Stimulated activated naive CD8-positive, alpha-beta T cell treated with anti-CD3 and anti-CD28 coated beads, Interleukin-15, Interleukin-2, amounts not matched to agents 100 U/mL and 50 U/mL, for 24 hours (primary cell): ENCODE results near the gene RPS21.
"Not testable (repeated sequence)": the region's sequence is repeated elsewhere in the genome, so short reads cannot be mapped to it uniquely, and the experiment has no call there.

Source experiments
- ATAC-seq: fragments of 150-1000 bp; cut with Tn5 transposase; one replicate; pipeline ENCODE4 v1.10.0; 2021
- DNase-seq: peaks from one replicate; pipeline ENCODE4 v3.0.0; 2021

Gene RPS21

DNA sequence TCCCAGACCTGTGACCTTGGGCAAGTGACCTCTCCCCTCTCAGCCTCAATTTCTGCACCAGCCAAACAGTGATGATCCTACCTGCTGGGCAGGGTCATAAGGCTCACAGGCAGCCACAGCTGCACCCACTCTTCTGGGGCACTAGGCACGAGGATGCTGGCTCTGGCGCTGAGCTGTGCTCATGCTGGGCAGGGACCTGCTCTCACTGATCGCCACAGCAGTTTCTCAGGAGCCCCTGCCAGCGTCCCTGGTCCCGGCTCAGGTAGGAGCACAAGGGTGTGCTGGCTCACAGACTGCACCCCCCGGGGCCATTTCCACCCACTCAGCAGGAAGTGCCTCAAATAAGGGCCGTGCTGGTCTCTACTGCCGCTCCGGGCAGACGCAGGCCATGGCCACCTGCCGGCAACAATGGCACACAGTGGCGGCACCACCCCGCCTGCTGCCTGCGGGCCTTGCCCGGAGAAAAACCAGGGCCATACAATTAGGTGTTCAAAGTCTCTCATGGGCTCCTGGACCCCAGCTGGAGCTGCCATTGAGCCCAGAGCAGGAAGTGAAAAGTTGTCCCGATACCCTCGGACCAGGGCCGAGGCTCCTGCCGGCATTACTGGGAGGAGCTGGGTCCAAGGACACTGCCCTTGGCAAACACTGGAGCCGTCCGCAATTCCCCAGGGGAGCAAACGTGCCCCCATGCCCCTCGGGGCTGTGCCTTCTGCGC, 24.7 kb downstream of the RPS21 start:
- DNase-seq (no peak), ATAC-seq (no peak)

- ATAC-seq = no peak
- DNase-seq = no peak
Measured at GRCh38 chr20:62412194-62413024, 25.5 kb downstream of the RPS21 start.

GRCh38 chr20:62413025-62413570, 26.2 kb downstream of the RPS21 start:
- ATAC-seq (no peak), DNase-seq (no peak)

DNA sequence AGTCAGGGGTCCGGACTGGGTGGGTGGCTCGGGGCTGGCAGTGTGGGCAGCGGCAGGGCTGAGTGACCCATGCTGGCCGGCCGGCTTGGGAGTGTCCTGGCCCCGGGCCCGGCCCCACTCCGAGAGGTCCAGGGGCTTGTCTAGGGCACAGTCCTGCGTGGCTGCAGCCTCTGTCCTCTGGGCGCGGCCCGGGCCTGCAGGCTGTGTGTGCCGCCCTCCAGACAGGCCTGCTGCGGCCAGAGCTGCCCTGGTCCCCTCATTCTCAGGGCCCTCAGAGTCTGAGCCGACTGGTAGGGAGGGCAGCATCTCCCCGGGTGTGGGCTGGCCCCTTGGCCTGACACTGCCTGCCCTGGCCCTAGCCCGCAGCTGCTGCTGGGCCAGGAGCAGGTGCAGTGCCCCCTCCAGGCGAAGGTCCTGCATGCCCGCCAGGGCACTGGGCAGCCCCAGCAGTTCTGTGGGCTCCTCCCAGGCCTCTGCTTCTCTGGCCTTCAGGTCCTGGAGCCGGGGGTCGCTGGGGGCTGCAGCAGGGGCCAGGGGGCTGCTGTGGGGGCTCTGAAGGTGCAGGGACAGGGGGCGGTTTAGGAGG, 27.1 kb downstream of the RPS21 start:
- DNase-seq (no peak), ATAC-seq (no peak)

DNA sequence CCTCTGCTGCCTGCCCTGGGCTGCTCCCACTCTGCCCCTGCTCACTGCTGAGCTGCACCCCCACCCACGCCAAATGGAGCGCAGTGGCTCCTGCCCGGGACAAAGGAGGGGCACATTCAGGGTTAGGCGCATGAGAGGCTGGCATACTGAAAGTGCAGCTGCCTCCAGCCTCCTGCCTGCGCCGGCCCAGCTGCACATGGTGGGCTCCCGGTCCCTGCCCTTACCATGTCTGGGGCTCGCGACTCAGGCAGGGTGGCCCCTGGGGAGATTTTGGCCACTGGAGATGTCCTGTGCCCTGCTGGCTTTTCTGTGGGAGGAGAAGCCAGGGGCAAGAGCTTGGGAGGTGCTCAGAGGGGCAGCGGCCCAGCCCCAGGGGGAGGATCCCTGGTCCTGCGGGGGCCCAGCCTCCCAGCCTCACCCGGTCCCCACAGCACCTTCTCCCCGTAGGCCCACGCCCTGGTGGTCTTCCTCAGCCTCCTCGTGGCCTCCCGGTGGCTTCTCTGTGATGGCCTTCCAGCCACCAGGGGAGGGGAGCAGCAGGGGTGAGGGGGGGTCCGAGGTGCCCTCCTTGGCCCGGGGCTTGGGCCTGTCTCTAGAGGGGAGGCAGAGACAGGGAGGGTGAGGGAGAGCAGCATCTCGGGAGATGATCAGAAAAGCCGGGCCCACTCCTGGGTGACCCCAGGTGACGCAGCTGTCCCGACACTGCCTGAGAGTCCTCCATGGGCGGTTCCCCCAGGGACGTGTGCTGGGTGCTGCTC, 28.6 kb downstream of the RPS21 start:
- no peak for ATAC-seq
- DNase-seq = no peak

- DNase-seq (no peak), ATAC-seq (no peak)
Measured at GRCh38 chr20:62416651-62417637, 30.0 kb downstream of the RPS21 start.

DNA sequence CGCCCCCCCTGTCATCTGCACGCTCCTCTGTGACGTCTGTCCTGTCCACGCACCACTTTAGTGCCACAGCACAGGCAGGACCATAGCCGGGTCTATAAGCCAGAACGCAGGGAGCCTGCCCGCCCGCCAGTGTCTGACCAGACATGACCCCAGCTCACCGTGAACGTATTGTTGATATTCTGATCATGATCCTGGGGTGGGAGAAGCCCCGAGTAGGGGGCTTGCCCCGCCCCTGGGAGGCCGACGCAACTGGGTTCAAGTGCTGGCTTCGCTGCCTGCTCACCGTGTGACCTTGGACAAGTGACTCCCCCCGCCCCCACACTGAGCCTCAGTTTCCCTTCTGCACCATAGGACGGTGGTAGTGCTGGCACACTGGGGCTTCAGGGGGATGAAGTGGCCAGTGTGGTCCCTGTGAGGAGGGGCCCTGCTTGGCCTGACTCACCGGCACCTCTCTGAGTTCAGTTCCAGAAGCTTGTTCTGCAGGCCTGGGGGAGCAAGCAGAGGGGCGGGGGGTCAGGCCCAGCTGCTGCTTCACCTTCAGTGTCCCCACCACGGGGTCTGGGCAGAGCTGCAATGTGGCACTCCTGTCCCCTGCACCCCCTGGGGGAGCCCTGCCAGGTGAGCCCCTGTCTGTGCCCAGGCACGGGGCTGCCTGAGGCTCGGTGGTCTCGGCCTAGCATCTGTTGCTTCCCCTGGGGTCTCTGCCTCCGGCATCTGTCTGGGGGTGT, 31.2 kb downstream of the RPS21 start:
- ATAC-seq = no peak

GRCh38 chr20:62418709-62419487, 32.0 kb downstream of the RPS21 start:
- ATAC-seq (no peak), DNase-seq (no peak)

More for the DNA sequence above, 31.2 kb downstream of the RPS21 start:
- no peak for DNase-seq

DNA sequence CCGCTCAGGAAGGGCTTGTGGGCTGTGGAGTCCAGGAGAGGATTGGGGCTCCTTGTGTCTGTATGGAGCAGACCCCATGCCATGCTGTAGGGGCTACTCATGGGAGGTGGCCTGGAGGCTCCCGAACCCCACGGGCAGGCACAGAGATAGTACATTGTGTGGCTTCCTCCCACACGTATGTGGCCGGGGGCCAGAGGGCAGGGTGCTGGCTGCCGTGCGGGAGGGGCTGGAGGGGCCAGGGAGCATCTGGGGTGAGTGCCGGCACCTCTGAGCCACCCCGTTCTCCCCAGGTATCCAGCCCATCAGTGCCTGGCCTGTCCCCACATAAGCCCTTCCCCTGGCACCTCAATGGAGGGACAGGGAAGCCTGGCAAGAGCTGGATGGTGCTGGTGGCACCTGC, 32.9 kb downstream of the RPS21 start:
- no peak for DNase-seq
- no peak for ATAC-seq

DNA sequence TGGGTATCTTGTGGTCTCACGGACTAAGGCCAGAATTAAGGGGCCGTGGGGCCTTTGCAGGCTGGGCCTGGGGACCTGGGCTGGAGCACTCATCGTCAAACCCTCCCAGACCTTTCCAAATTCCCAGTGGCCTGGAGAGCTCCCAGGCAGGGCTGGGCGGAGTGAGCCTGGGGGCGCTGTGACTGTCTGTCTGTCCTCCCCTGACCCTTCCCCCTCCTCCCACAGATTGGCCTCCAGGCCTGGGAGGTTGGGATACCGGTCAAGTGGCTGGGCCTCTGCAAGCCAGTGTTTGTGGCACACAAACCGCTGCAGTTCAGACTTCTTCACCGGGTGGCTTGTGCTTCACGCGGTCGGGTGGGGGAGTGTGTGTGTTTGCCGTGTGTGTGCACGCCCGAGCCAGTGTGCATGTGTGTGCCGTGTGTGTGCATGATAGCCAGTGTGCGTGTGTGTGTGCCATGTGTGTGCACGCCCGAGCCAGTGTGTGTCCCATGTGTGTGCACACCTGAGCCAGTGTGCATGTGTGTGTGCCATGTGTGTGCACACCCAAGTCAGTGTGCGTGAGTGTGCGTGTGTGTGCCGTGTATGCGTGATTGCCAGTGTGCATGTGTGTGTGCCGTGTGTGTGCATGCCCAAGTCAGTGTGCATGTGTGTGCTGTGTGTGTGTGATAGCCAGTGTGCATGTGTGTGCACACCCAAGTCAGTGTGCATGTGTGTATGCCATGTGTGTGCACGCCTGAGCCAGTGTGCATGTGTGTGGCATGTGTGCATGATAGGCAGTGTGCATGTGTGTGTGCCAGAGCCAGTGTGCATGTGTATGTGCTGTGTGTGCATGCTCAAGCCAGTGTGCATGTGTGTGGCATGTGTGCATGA, 34.2 kb downstream of the RPS21 start:
- no peak for DNase-seq
- no peak for ATAC-seq

- ATAC-seq (no peak), DNase-seq (no peak)
Measured at GRCh38 chr20:62421716-62421990, 34.8 kb downstream of the RPS21 start.

DNA sequence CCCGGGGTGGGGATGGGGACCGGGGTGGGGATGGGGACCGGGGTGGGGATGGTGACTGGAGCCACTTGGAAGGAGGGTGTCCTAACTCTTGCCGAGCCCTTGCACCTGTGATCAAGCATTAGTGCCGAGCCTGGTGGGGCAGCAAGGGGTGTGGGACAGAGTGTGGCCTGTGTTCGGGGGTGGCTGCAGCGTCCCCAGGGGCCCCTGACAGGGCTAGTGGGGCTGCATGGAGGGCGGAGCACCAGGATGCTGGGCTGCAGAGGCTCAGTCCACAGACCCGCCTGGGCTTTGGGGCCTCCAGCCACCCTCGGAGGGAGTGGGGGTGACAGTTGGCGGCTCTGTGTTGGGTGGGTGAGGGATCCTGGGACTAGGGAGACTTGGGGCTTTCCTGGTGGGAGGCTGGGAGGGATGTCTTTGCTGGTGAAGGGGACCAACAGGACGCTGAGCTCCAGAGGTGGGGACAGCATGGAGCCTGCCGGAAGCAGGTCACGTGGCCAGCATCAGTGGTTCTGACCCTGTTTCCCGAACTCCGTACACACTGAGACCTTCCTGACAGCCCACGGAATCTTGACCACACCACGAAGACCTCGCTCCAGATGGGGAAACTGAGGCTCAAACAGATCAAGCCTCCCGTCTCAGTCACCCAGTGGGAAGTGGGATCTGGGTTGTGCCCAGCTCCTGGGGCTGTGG, 35.9 kb downstream of the RPS21 start:
- no peak for ATAC-seq
- DNase-seq = no peak

GRCh38 chr20:62423326-62423706, 36.4 kb downstream of the RPS21 start:
- no peak for ATAC-seq

DNA sequence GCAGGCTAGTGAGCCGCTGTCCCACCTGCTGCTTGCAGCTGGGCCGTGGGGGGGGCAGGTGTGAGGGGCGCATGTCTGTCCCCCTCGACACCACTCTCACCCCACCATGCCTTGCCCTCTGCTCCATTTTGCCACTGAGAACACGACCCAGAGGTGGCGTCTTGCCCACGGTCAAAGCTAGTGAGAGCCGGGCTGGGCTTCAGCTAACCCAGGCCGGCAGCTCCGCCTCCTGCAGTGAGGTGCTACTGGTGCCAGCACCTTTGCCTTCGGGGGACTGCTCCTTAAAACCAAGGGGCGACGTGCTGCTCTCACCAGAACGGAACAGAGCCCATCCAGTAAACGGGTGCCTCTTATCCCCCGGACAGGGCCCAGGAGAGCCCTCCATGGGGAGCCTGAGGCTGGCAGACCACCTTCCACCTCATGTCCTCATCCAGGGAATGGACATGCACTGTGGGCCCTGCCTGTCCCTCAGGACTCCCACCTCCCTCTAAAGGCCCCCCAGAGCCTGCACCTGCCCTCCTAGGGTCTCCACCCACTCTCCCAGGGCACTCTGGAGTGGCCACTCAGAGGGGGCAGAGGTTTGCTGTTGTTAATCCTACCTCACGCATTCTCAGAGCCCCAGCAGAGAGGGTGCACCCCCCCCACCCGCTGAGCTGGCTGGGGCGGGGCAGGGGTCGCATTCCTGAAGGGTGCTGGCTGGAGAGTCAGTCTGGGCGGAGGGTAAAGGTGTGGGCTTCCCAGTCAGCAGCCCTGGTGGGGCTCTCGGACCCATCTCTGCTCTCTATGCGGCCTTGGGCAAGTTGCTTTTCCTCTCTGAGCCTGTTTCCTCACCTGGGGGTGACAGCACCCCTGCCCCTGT, 37.6 kb downstream of the RPS21 start:
- DNase-seq (no peak), ATAC-seq (no peak)

More at GRCh38 chr20:62423326-62423706, 36.4 kb downstream of the RPS21 start:
- DNase-seq = no peak

DNA sequence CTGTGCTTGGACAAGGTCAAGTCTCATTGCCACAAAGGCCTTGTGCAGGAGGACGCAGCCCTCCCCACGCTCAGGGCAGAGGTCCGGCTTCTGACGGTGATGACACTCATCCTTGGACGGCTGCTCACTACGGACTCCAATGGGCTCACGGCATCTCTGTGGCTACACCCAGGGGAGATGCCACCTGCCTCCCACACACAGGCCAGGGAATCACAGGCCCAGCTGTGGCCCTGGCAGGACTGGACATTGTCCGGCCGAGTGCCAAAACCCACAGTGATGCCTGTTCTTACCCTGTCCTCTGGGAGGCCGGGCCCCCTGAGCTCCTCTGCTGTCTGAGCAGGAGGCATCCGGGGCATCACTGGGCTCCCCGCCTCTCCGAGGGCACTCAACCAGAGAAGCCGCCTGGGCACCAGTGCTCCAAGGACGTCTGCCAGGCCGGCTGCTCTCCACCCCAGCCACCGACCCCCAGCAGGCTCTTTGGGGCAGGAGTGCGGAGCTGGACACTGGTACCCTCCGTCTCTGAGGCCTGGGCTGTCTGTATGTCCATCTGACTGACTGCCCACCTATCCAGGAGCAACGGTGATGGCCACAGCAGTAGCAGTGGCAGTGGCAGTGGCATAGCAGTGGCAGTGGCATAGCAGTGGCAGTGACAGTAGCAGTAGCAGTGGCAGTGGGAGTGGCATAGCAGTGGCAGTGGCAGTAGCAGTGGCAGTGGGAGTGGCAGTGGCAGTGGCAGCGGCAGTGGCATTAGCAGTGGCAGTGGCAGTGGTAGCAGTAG, 38.6 kb downstream of the RPS21 start:
- no peak for ATAC-seq
- DNase-seq = no peak

- not testable (repeated sequence) for DNase-seq, ATAC-seq
Measured at GRCh38 chr20:62426059-62426348, 39.1 kb downstream of the RPS21 start.
